Esophagus squamous epithelium (tissue), 5 donors: ENCODE data around the gene EIF4ENIF1. TPM values are rescaled to one million over a fixed set of nuclear protein-coding genes. Genes with fewer than 3 reads are reported as not detected.
"Not testable (repeated sequence)": the region's sequence is repeated elsewhere in the genome, so short reads cannot be mapped to it uniquely, and the experiment has no call there.

Experiments used
- DNase-seq: peaks from one replicate; lab custom pipeline; 2025; lab: John Stamatoyannopoulos, UW
- H3K27ac ChIP-seq, 4 donors: fragments of 200-600 bp; sonication (generic); one replicate each; pipeline ENCODE4 v1.5.1; 2016 to 2019; ENCODE audit warnings: mild to moderate bottlenecking in 1 of 4
- H3K27me3 ChIP-seq, 4 donors: fragments of 200-600 bp; sonication (generic); 1 replicate in 3 of 4; 2 replicates in 1 of 4; pipeline versions ENCODE4 v1.5.1 to v1.6.0; 2017 to 2021; ENCODE audit warnings: antibody characterized with exemption in 1 of 4
- H3K36me3 ChIP-seq, 3 donors: fragments of 200-600 bp; sonication (generic); one replicate each; pipeline ENCODE4 v1.5.1; 2016 to 2019
- H3K4me1 ChIP-seq, 3 donors: fragments of 200-600 bp; sonication (generic); one replicate each; pipeline ENCODE4 v1.5.1; 2017 to 2019
- H3K4me3 ChIP-seq, 4 donors: fragments of 200-600 bp; sonication (generic); 1 replicate in 3 of 4; 2 replicates in 1 of 4; pipeline ENCODE4 v1.5.1; 2016 to 2019; ENCODE audit warnings: mild to moderate bottlenecking in 2 of 4, moderate library complexity in 1 of 4
- H3K9me3 ChIP-seq, 3 donors: fragments of 200-600 bp; sonication (generic); one replicate each; pipeline ENCODE4 v1.5.1; 2016 to 2019
- POLR2A ChIP-seq, 4 donors: fragments of 450-650 bp; IDR thresholded peaks; one replicate each; pipeline ENCODE4 v1.6.1; 2017; ENCODE audit warnings: antibody characterized with exemption in 4 of 4, mild to moderate bottlenecking in 4 of 4, moderate library complexity in 3 of 4
- WGBS, 2 donors: methylation state at CpG; one replicate each; pipeline ENCODE4 v1.1.5; 2018; 5-methylcytosine and 5-hydroxymethylcytosine counted together
- intact Hi-C: fragments of 100-400 bp; cut with DNase I; formaldehyde crosslinking; loops from one replicate; pipeline ENCODE4 v1.15.0; 2022
- total RNA-seq, 4 donors: library from RNA; depleted of rRNA; stranded (reverse); fragments of >200 nt; gene quantifications; one replicate each; pipeline ENCODE4 v1.1.0, GENCODE V29; 2016
- TF ChIP-seq, protein P1 (sequence below), 6 experiments: fragments of 450-650 bp in 4 of 6; fragments of 200-600 bp in 2 of 6; sonication (generic) in 2 of 6; IDR thresholded peaks; one replicate each; pipeline ENCODE4 v1.5.1; 2016 to 2019; ENCODE audit warnings: antibody characterized with exemption in 6 of 6, mild to moderate bottlenecking in 4 of 6, moderate library complexity in 4 of 6
- donor health status: DM: yes; HTN: yes; CAD: no.

The EIF4ENIF1 gene
- total RNA-seq, 4 donors from 2014 or later, result 8.3 to 14.3 (median 11.2) TPM

DNA sequence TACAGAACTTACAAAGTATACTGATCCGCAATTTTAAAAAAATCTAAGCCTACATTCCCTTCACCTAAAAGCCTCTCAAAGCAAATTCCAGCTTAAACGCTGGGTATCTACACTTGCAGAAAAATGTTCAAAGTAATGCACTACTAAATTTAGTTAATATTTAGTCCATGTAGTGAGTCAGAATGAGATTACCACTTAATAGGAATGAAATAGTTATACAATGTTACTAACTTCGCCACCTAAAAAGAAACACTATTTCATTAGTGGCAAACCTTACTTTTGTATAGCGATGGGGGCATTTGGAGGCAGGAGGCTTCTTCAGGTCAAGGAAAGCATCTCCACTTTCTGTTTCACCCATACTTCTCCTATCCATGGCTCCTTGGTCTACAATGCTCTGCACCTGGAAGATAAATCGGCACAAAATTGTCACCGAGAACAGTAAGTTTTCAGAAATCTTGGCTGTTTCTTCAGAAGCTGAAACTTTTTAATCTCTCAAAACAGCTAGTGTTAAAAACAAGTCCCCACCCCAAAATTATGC is 1.2 kb downstream of the EIF4ENIF1 start:
- no peaks in the 10 kb centered on the region for H3K9me3 ChIP-seq
- H3K27me3 ChIP-seq, result no peaks in the 10 kb centered on the region
- H3K4me3 ChIP-seq, result peak overlapping the region; percentile 71 to 91 (median 86)
- H3K4me1 ChIP-seq, result peaks cover 13 to 54% (median 15%) of the 10 kb centered on the region in 3 donors
- peaks cover 0 to 43% (median 0%) of the 10 kb centered on the region in 3 donors for H3K36me3 ChIP-seq
- 66 to 71% methylated on average over 6 of the region's 6 CpGs for WGBS, 2 donors
- no peak for DNase-seq
- intact Hi-C loops, result no loop called here
- TF ChIP-seq, protein P1, sequence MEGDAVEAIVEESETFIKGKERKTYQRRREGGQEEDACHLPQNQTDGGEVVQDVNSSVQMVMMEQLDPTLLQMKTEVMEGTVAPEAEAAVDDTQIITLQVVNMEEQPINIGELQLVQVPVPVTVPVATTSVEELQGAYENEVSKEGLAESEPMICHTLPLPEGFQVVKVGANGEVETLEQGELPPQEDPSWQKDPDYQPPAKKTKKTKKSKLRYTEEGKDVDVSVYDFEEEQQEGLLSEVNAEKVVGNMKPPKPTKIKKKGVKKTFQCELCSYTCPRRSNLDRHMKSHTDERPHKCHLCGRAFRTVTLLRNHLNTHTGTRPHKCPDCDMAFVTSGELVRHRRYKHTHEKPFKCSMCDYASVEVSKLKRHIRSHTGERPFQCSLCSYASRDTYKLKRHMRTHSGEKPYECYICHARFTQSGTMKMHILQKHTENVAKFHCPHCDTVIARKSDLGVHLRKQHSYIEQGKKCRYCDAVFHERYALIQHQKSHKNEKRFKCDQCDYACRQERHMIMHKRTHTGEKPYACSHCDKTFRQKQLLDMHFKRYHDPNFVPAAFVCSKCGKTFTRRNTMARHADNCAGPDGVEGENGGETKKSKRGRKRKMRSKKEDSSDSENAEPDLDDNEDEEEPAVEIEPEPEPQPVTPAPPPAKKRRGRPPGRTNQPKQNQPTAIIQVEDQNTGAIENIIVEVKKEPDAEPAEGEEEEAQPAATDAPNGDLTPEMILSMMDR (IDR thresholded peaks at IDR 0.05), result no peak
- no peak for TF ChIP-seq POLR2A (IDR thresholded peaks at IDR 0.05)
- peak overlapping the region in 3 of 4 donors; percentile 91 to 93 (median 92) for H3K27ac ChIP-seq

DNA sequence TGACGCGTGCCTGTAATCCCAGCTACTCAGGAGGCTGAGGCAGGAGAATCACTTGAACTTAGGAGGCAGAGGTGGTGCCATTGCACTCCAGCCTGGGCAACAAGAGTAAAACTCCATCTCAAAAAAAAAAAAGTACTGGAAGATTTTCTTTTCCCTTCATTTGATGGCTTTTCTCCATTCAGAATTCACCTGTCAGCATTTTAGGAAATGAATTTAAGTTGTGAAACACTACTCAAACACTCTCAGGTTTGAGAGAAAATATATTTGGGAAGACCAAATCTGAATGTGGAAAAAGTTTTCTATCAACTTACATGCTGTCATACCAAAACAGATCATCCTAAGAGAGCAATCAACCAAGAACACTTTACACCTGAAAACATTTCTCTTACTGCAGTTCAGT is 2.7 kb downstream of the EIF4ENIF1 start:
- no peak overlapping the region for H3K27ac ChIP-seq
- 90 to 92% methylated on average over 2 of the region's 2 CpGs for WGBS, 2 donors
- peaks cover 0 to 57% (median 0%) of the 10 kb centered on the region in 3 donors for H3K36me3 ChIP-seq
- intact Hi-C loops, result no loop called here
- no peak overlapping the region for H3K4me3 ChIP-seq
- DNase-seq, result no peak
- no peak for TF ChIP-seq POLR2A (IDR thresholded peaks at IDR 0.05)
- TF ChIP-seq, protein P1 (IDR thresholded peaks at IDR 0.05), result no peak
- H3K9me3 ChIP-seq, result no peaks in the 10 kb centered on the region
- peaks cover 13 to 50% (median 15%) of the 10 kb centered on the region in 3 donors for H3K4me1 ChIP-seq
- H3K27me3 ChIP-seq, result no peaks in the 10 kb centered on the region

DNA sequence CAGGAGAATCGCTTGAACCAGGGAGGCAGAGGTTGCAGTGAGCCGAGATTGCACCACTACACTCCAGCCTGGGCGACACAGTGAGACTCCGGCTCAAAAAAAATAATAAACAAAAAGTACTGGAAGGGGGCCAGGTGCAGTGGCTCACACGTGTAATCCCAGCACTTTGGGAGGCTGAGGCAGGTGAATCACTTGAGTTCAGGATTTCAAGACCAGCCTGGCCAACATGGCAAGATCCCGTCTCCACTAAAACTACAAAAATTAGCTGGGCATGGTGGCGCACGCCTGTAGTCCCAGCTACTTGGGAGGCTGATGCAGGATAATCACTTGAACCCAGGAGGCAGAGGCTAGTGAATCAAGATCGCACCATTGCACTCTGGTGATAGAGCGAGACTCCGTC is 3.3 kb downstream of the EIF4ENIF1 start:
- H3K27me3 ChIP-seq, H3K9me3 ChIP-seq, DNase-seq, H3K4me3 ChIP-seq, H3K27ac ChIP-seq, intact Hi-C loops: not testable (repeated sequence)
- H3K4me1 ChIP-seq, result peaks cover 13 to 45% (median 15%) of the 10 kb centered on the region in 3 donors
- 83 to 89% methylated on average over 11 of the region's 11 CpGs for WGBS, 2 donors
- peaks cover 0 to 63% (median 0%) of the 10 kb centered on the region in 3 donors for H3K36me3 ChIP-seq

DNA sequence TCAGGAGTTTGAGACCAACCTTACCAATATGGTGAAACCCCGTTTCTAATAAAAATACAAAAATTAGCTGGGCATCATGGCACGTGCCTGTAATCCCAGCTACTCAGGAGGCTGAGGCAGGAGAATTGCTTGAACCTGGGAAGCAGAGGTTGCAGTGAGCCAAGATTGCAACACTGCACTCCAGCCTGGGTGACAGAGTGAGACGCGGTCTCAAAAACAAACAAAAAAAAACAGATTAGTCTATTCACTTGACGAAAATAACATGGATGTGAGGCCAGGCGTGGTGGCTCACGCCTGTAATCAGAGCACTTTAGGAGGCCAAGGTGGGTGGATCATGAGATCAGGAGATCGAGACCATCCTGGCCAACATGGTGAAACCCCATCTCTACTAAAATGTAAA is 7.2 kb downstream of the EIF4ENIF1 start:
- H3K27ac ChIP-seq, H3K4me3 ChIP-seq, H3K27me3 ChIP-seq, DNase-seq, H3K9me3 ChIP-seq, intact Hi-C loops: not testable (repeated sequence)
- Histone ChIP-seq H3K36me3 (peaks cover 0 to 98% (median 0%) of the 10 kb centered on the region in 3 donors), H3K4me1 (peaks cover 0 to 24% (median 0%) of the 10 kb centered on the region in 3 donors)
- WGBS, 2 donors, result 87 to 93% methylated on average over 7 to 8 of the region's 8 CpGs

DNA sequence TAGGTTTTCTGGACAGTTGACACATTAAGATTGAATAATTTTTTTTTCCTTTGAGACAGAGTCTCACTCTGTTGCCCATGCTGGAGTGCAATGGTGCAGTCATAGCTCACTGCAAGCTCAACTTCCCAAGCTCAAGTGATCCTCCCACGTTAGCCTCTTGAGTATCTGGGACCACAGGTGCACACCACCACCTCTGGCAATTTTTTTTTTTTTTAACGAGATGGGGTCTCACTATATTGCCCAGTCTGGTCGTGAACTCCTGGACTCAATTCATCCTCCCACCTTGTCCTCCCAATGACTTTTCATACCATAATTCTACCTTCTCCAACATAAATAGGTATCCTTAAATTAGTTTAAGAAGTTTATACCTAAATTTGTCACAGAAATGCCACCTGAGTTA is 8.5 kb downstream of the EIF4ENIF1 start:
- Histone ChIP-seq H3K36me3 (peaks cover 0 to 96% (median 0%) of the 10 kb centered on the region in 3 donors), H3K27me3 (no peaks in the 10 kb centered on the region), H3K27ac (no peak overlapping the region), H3K4me3 (no peak overlapping the region), H3K4me1 (peaks cover 0 to 17% (median 0%) of the 10 kb centered on the region in 3 donors), H3K9me3 (no peaks in the 10 kb centered on the region)
- no peak for DNase-seq
- WGBS, 2 donors, result 84 to 94% methylated on average over 3 of the region's 3 CpGs
- TF ChIP-seq POLR2A (IDR thresholded peaks at IDR 0.05), result no peak
- TF ChIP-seq, protein P1 (IDR thresholded peaks at IDR 0.05), result no peak
- intact Hi-C loops, result no loop called here

DNA sequence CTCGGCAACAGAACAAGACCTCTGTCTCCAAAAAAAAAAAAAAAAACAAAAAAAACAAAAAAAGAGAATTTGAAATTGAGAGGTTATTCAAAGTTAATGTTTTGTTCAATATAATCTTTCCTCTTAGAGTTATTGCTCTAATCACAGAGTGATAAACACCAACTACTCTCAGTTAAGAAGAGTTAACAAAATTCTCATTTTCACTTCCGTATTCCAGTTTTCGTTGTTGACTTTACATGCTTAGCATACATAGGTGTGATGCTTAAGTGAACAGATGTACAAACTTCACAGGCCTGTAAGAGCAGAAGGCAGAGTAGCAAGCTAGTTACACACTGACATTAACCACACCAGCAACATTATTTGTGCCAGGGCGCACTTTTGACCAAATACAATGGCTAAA is 12.3 kb downstream of the EIF4ENIF1 start:
- peaks cover 0 to 6% (median 0%) of the 10 kb centered on the region in 3 donors for H3K4me1 ChIP-seq
- 87 to 93% methylated on average over 4 of the region's 4 CpGs for WGBS, 2 donors
- intact Hi-C loops, result no loop called here
- H3K4me3 ChIP-seq, result no peak overlapping the region
- TF ChIP-seq, protein P1 (IDR thresholded peaks at IDR 0.05), result no peak
- no peak for TF ChIP-seq POLR2A (IDR thresholded peaks at IDR 0.05)
- no peaks in the 10 kb centered on the region for H3K9me3 ChIP-seq
- no peak overlapping the region for H3K27ac ChIP-seq
- DNase-seq, result no peak
- H3K36me3 ChIP-seq, result peaks cover 0 to 82% (median 0%) of the 10 kb centered on the region in 3 donors
- H3K27me3 ChIP-seq, result no peaks in the 10 kb centered on the region
